NOMO-1 treated with DMSO at 0.1 percent for 48 hours (cell line): ENCODE measurements around the gene PIK3IP1.
A peak's percentile ranks its signal among the peaks of the same experiment; 100 is the strongest.
"Not testable (repeated sequence)": the region's sequence is repeated elsewhere in the genome, so short reads cannot be mapped to it uniquely, and the experiment has no call there.

Source experiments
- DNase-seq: peaks from one replicate; lab custom pipeline; 2025; ENCODE audit not compliant: unreplicated experiment; lab: John Stamatoyannopoulos, UW

Gene PIK3IP1

DNA sequence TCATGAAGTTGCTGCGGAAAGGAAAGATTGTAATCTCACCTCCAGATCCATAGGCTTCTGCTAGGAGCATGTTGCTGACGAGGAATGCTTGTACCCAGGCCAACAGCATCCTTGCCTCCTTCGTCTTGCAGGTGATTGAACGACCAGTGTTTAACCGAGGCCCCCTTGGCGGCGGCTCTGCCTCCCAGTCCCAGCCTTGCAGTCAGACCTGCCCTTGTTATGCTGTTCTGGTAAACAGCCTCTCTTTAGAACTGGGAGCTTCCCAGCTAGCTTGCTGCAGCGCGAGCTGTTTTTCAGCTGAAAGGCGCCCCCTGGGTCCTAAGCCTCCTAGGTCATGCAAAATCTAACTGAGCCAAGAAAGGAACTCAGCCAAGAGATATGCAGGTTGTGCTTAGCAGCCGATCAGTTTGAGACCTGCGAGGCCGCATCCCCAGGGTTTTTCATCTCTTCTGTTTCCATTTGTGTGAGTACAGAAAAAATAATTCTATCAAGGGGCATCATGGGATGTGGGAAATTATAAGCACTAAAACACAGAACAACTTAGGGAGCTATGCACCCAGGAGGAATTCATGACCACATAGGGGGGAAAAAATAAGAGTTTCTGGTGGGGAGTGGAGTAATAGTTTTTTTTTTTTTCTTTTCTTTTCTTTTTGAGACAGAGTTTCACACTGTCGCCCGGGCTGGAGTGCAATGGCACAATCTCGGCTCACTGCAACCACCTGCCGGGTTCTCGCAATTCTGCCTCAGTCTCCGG lies at the start of gene PIK3IP1:
TSS of gene PIK3IP1 (minus strand) at position 253 of the 754 bp plus-strand sequence. CDS start at position 109, 144 bp downstream.
- DNase-seq = peak; percentile 76

GRCh38 chr22:31341386-31342088 lies 49.2 kb upstream of the PIK3IP1 start:
- no peak for DNase-seq

DNA sequence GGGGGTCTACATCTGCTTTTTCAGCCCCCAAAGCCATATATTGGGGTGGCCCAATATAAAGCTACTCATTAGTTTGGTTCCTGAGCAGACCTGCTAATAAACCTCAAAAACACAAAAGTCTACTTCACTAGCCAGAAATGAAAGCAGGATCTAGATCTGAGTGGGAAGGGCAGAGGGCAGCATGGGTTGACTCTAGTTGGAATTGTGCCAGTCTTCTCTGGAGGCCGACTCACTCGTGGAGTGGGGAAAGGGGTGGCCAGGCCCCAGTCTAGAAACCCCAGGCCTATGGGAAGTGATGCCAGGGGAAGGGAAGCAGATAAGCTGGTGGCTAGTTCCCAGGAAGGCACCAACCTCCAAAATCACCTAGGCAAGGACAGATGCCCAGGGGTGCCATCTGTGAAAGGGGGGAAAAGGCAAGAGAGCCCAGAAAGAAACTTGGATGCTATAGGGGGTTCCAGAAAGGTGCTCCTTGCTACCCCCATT lies 48.5 kb upstream of the PIK3IP1 start:
- no peak for DNase-seq

- DNase-seq = no peak
Measured at GRCh38 chr22:31340360-31340759, 48.1 kb upstream of the PIK3IP1 start.

DNA sequence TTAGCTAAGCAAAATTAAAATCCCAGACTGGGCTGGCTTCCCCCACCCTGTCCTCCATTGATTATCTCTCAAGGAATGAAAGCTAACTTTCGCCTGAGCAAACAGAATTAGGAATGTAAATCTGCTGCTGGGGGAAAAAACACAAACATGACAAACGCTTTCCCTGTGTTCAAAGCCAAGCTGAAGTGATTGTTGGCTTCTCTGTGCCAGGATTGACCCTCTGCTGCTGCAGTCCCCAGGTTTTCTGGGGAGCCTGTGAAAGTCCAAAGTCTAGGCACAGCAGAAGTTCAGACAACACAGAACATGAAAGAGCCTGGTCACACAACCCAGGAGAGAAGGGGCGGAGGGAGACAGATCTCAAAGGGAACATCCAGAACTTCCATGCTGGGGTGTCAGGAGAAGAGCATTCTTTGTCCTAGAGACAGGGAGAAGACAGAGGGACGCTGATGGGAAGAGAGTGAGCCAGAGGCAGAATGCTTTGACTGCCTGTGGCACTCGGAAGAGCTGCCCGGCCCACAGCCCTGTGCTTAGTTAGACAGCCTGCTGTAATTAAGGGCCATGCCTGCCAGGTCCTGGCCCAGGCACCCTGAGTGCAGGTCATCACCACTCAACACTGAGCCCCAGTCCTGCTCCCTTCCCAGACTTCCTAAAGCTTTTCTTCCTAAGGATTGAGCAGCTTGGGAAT lies 47.0 kb upstream of the PIK3IP1 start:
- DNase-seq = no peak

- DNase-seq = no peak
Measured at GRCh38 chr22:31337178-31337577, 44.9 kb upstream of the PIK3IP1 start.

GRCh38 chr22:31334329-31334728 lies 42.0 kb upstream of the PIK3IP1 start:
- DNase-seq = no peak

DNA sequence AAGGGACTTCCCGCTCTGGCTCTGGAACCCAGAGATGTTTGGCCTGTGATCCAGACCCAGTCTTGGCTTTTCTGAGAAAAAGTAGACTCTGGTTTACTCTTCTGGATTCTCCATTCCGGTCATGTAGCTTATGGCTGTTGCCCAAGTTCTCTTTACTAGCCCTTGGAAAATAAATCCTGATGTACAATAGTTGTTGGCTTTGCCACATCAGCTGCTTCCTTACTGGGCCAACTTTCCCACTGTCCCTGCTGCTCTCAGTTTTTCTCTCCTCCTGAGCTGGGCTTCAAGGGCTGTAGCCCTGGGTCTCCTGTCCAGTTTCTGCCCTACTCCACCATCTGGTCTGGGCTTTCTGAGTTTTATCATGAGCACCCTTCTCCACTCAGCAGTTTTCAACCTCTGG lies 41.4 kb upstream of the PIK3IP1 start:
- DNase-seq = no peak

DNA sequence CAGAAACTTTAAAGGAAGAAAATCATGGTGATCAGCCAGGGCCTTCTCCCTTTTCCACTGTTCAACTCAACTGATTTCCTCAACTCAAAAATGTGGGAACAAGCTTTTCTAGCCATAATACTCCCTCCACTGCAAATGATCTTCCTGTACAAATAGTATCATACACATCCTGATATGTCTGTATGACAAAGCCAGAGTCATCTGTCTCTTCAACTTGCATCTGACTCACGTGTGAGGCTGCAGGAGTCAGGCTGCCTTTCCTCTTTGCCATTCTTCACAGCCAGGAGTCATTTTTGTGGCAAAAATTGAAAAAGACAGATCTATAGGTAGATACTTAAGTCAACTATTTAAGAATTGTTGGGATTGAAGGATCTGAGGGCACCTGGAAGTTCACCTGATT lies 40.6 kb upstream of the PIK3IP1 start:
- no peak for DNase-seq

- no peak for DNase-seq
Measured at GRCh38 chr22:31332010-31332409, 39.7 kb upstream of the PIK3IP1 start.

DNA sequence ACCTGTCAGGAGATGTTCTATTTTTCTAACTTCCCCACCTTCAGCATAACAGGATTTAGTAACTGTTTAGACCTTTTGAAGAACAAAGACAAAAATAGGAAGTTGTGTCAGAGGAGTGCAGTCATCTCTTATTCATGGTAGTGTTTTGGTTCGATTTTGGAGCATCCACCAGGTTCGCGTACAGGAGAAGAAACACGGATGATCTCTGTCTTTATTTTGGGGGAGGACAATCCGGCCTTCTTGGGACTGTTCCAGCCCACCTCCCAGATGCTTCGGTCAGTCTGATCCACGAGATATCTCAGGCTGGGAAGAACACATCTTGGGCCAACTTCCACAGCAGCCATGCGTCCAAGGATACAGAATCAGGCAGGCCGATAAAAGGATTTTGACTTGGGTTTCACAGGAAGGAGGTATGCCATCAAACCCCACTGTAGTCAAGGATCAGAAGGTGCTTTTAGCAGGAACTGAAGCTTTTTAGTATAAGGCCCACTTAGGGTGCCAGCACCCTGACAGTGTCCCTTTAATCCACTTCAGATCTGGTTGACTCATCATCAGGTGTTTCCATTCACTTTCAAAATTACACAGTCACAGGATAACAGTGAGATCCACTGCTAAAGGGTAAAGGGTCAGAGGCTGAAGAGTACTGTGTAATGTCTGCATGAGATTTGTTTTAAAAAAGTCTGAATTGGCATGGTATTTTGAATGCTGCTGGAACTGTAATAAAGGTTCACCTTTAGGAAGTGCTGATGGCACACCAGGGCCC lies 37.3 kb upstream of the PIK3IP1 start:
- no peak for DNase-seq

DNA sequence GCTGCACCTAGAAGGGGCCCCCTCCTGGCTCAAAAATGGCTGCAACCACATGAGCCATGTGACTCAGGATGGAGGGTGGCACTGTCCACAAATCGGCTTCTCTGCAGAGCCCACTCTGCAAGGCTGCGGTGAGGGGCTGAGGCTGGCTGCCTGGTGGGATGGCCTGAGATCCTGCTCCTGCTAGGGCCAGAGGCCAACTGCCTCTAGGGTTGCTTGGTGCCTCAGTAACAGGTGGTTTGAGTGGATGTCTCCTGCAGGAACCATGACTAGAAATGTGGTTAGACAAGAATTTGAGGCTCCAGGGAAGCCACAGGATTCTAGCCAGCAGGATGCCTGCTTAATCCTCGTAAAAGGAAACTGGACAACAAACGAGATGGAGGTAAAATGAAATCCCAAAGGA lies 36.7 kb upstream of the PIK3IP1 start:
- DNase-seq = no peak

DNA sequence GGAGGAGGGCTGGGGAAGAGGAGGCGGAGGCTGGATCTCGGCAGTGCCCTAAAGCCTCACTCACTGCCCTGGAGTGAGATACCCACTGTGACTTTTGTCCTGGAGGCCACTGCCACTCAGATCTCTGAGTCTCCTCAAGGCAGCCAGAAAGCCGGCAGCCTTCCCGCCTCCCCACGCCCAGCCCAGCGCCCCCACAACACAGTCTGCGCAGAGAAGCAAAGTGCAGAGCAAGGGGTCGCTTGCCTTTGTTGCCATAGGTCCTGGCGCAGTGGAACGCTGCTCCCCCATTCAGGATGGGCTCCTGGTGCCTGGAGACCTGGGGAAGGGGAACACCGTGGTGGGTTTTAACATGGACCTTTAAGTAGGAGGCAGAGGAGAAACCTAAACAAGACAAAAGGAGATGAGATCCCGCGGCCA lies 36.3 kb upstream of the PIK3IP1 start:
- no peak for DNase-seq

- no peak for DNase-seq
Measured at GRCh38 chr22:31327806-31328543, 35.7 kb upstream of the PIK3IP1 start.

- no peak for DNase-seq
Measured at GRCh38 chr22:31326877-31327276, 34.6 kb upstream of the PIK3IP1 start.

DNA sequence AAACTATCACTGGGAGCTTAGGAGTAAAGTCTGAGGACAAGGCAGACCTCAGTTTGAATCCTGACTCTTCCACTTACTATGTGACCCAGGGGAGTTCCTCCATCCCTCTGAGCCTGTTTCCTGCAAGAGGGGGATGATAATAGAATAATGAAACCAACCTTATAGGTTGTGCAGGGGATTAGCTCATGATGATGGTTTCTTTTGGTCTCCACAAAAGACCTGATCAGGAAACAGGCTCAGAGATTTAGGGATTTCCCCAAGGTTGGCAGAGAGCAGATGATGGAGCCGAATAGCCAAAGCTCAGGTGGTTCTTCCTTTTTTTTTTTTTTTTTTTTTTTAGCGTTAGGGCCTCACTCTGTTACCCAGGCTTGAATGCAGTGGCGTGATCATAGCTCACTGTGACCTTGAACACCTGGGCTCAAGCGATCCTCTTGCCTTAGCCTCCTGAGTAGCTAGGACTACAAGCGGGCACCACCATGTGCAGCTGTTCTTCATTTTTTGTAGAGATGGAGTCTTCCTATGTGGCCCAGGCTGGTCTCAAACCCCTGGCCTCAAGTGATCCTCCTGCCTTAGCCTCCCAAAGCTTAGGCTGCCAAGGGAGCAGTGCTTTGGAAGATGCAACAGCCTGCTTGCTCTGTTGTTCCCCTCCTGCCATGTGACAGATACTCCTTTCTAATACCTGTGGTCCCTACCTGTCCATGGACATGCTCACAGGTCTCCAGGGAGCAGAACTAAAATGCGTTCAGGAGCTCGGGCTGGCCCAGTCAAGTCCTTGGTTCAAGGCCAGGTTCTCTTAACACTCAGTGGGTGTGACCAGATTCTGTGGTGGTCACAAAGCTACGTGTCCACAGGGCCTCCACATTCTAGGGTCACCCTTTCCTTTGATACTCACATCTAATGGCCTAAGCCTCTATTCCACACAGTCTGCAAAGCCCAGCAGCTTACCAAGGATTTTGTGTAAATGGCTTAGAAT lies 31.6 kb upstream of the PIK3IP1 start:
- DNase-seq = no peak

DNA sequence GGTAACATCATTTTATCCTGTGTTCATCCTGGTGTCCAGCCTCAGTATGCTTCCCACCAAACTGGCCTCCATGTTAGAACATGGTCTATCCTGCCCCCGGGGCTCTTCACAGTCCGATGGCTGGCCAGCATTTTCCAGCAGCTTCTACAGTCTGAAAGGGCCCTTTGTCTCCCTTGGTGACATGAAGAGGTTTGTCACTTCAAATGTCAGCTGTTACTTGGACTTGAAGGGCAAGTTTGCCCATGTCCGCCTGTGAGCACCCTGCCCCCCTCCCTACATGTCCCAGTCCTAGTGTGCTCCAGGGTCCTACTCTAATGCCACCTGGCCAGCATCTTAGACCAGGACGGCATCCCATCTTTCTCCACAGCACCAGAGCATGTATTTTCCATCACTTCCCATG lies 29.1 kb upstream of the PIK3IP1 start:
- no peak for DNase-seq

GRCh38 chr22:31314220-31314619 lies 21.9 kb upstream of the PIK3IP1 start:
- not testable (repeated sequence) for DNase-seq
